ENCODE data around the gene RNF212. TPM values are rescaled to one million over a fixed set of nuclear protein-coding genes. Genes with fewer than 3 reads are reported as not detected.

Gene RNF212
- total RNA-seq, 3 donors from 2014 or later (not counting 1 experiment from before 2014, with no cell fraction given), result 1.0 to 2.0 (median 1.7) TPM

DNA sequence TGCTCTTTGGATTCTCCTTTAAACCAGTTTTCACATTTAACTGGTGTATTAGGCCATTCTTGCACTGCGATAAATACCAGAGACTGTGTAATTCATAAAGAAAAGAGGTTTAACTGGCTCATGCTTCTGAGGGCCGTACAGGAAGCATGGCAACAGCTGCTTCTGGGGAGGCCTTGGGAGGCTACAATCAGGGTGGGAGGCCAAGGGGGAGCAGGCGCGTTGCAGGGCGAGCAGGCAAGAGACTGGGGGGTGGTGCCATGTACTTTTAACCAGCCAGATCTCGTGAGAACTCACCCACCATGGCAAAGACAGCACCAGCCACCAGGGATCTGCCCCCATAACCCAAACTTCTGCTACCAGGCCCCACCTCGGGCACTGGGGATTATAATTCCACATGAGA is 38.1 kb downstream of the RNF212 start:
- no peaks in the 10 kb centered on the region for H3K9me3 Mint-ChIP-seq
- no peak for ATAC-seq

DNA sequence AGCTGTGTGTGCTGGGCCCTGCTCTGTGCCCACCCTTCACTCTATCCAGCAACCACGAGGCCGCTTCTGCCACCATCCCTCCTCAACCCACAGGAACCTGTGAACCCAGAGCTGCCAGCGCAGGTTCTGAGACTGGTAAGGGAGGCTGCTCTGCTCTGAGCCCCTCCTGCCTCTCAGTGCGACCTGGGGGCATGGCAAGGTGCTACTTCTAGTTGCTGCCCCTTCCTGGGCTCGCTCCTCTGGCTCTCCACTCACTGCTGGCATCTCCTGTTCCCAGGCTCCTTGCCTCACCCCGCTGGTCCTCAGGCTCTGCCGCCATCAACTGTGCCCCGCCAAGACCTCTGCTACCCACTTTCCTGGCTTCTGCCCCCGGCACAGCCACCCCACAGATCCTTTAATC is 39.3 kb downstream of the RNF212 start:
- Histone ChIP-seq H3K27me3 (ENCODE audit: control insufficient read depth, insufficient read depth, low read length) (no peaks in the 10 kb centered on the region), H3K4me1 (ENCODE audit: control insufficient read depth, insufficient read depth, low read length) (no peaks in the 10 kb centered on the region), H3K27ac (ENCODE audit: low read length) (no peak overlapping the region), H3K36me3 (ENCODE audit: control insufficient read depth, insufficient read depth, low read length) (no peaks in the 10 kb centered on the region), H3K9me3 (ENCODE audit: control insufficient read depth, insufficient read depth, low read length) (no peaks in the 10 kb centered on the region), H3K4me3 (ENCODE audit: low read length) (no peak overlapping the region)
- no peak overlapping the region for H3K4me3 Mint-ChIP-seq
- H3K36me3 Mint-ChIP-seq, result no peaks in the 10 kb centered on the region
- intact Hi-C loops (cut with micrococcal nuclease), result no loop called here
- H3K9me3 Mint-ChIP-seq, result no peaks in the 10 kb centered on the region
- no peak overlapping the region for H3K27ac Mint-ChIP-seq
- 76% methylated on average over 9 of the region's 9 CpGs for WGBS (ENCODE audit: insufficient coverage)
- ATAC-seq (peak in 1 of 3 donors; percentile 30), DNase-seq (no peak)
- H3K4me1 Mint-ChIP-seq, result peaks cover 9 to 12% of the 10 kb centered on the region in 2 donors
- TF ChIP-seq, protein P1, sequence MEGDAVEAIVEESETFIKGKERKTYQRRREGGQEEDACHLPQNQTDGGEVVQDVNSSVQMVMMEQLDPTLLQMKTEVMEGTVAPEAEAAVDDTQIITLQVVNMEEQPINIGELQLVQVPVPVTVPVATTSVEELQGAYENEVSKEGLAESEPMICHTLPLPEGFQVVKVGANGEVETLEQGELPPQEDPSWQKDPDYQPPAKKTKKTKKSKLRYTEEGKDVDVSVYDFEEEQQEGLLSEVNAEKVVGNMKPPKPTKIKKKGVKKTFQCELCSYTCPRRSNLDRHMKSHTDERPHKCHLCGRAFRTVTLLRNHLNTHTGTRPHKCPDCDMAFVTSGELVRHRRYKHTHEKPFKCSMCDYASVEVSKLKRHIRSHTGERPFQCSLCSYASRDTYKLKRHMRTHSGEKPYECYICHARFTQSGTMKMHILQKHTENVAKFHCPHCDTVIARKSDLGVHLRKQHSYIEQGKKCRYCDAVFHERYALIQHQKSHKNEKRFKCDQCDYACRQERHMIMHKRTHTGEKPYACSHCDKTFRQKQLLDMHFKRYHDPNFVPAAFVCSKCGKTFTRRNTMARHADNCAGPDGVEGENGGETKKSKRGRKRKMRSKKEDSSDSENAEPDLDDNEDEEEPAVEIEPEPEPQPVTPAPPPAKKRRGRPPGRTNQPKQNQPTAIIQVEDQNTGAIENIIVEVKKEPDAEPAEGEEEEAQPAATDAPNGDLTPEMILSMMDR (IDR thresholded peaks at IDR 0.05), result no peak
- peaks cover 22 to 37% of the 10 kb centered on the region in 2 donors for H3K27me3 Mint-ChIP-seq (ENCODE audit: low read depth in 2 of 2)

More for the DNA sequence above, 38.1 kb downstream of the RNF212 start:
- TF ChIP-seq, protein P1 (IDR thresholded peaks at IDR 0.05), result no peak
- H3K27me3 Mint-ChIP-seq (ENCODE audit: low read depth in 2 of 2), result peaks cover 16 to 35% of the 10 kb centered on the region in 2 donors
- no peaks in the 10 kb centered on the region for H3K36me3 Mint-ChIP-seq
- H3K27ac Mint-ChIP-seq, result no peak overlapping the region
- no peak overlapping the region for H3K4me3 Mint-ChIP-seq
- Histone ChIP-seq H3K36me3 (ENCODE audit: control insufficient read depth, insufficient read depth, low read length) (no peaks in the 10 kb centered on the region), H3K4me3 (ENCODE audit: low read length) (no peak overlapping the region), H3K9me3 (ENCODE audit: control insufficient read depth, insufficient read depth, low read length) (no peaks in the 10 kb centered on the region), H3K27me3 (ENCODE audit: control insufficient read depth, insufficient read depth, low read length) (no peaks in the 10 kb centered on the region), H3K4me1 (ENCODE audit: control insufficient read depth, insufficient read depth, low read length) (no peaks in the 10 kb centered on the region), H3K27ac (ENCODE audit: low read length) (no peak overlapping the region)
- no peak for DNase-seq
- intact Hi-C loops (cut with micrococcal nuclease), result no loop called here
- H3K4me1 Mint-ChIP-seq, result peaks cover 9 to 12% of the 10 kb centered on the region in 2 donors
- WGBS (ENCODE audit: insufficient coverage), result 69% methylated on average over 7 of the region's 7 CpGs

DNA sequence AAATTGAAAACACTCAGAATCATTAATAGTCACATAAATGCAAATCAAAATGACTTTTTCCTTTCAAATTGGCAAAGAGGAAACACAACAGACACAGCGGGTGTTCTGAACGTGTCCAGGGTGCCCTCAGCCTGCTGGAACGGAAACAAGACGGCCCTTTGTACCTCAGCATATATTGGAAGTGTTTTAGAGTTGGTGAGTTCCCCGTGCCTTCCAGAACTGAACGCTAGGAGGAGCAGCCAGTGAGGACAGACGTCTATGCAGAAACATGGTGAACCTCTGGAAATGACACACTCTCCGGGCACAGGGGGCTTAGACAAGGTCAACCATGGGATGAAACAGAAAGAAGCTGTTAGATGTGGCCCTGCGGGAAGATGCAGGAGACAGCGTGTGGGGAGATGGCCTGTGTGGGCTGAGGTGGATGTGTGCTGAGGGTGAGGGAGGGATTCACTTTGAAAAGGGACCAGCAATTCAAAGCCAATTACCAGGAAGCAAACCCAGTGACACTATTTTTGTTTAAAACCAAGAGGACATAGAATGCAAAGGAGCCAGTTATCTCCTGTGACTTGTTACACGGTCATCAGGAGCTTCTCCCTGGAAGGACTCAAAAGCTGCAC is 40.4 kb downstream of the RNF212 start:
- Mint-ChIP-seq H3K9me3 (no peaks in the 10 kb centered on the region), H3K4me1 (peaks cover 9 to 12% of the 10 kb centered on the region in 2 donors), H3K4me3 (no peak overlapping the region), H3K36me3 (no peaks in the 10 kb centered on the region), H3K27ac (peak overlapping the region in 1 of 2 donors; percentile 36), H3K27me3 (ENCODE audit: low read depth in 2 of 2) (peaks cover 27 to 38% of the 10 kb centered on the region in 2 donors)
- WGBS (ENCODE audit: insufficient coverage), result 24% methylated on average over 11 of the region's 11 CpGs
- intact Hi-C loops (cut with micrococcal nuclease), result no loop called here
- H3K4me1 ChIP-seq (ENCODE audit: control insufficient read depth, insufficient read depth, low read length), result no peaks in the 10 kb centered on the region
- no peaks in the 10 kb centered on the region for H3K27me3 ChIP-seq (ENCODE audit: control insufficient read depth, insufficient read depth, low read length)
- no peak overlapping the region for H3K27ac ChIP-seq (ENCODE audit: low read length)
- H3K36me3 ChIP-seq (ENCODE audit: control insufficient read depth, insufficient read depth, low read length), result no peaks in the 10 kb centered on the region
- DNase-seq, result peak in 1 of 2 donors; percentile 74
- TF ChIP-seq, protein P1 (IDR thresholded peaks at IDR 0.05), result peak; percentile 45
- no peaks in the 10 kb centered on the region for H3K9me3 ChIP-seq (ENCODE audit: control insufficient read depth, insufficient read depth, low read length)
- ATAC-seq, result peak; percentile 69 to 91 (median 91)
- no peak overlapping the region for H3K4me3 ChIP-seq (ENCODE audit: low read length)

- Histone ChIP-seq H3K36me3 (ENCODE audit: control insufficient read depth, insufficient read depth, low read length) (no peaks in the 10 kb centered on the region), H3K9me3 (ENCODE audit: control insufficient read depth, insufficient read depth, low read length) (no peaks in the 10 kb centered on the region), H3K4me1 (ENCODE audit: control insufficient read depth, insufficient read depth, low read length) (no peaks in the 10 kb centered on the region), H3K27me3 (ENCODE audit: control insufficient read depth, insufficient read depth, low read length) (no peaks in the 10 kb centered on the region), H3K4me3 (ENCODE audit: low read length) (no peak overlapping the region), H3K27ac (ENCODE audit: low read length) (no peak overlapping the region)
- H3K36me3 Mint-ChIP-seq, result no peaks in the 10 kb centered on the region
- peaks cover 9 to 10% of the 10 kb centered on the region in 2 donors for H3K4me1 Mint-ChIP-seq
- H3K27me3 Mint-ChIP-seq (ENCODE audit: low read depth in 2 of 2), result peaks cover 44 to 59% of the 10 kb centered on the region in 2 donors
- H3K27ac Mint-ChIP-seq, result no peak overlapping the region
- TF ChIP-seq, protein P1 (IDR thresholded peaks at IDR 0.05), result no peak
- no peak for DNase-seq
- 89% methylated on average over 6 of the region's 7 CpGs for WGBS (ENCODE audit: insufficient coverage)
- intact Hi-C loops (cut with micrococcal nuclease), result no loop called here
- H3K4me3 Mint-ChIP-seq, result no peak overlapping the region
- no peaks in the 10 kb centered on the region for H3K9me3 Mint-ChIP-seq
- ATAC-seq, result no peak
These were observed 44.0 kb downstream of the RNF212 start for GRCh38 chr4:1069394-1069793.

Data from natural killer cell (primary cell).